HG03442 (cell line): Measurements from ENCODE around the gene HABP4.

Experiments used
- ATAC-seq: cut with Tn5 transposase; IDR thresholded peaks from one replicate; pipeline ENCODE4 v1.9.1; 2021; ENCODE audit warnings: mild to moderate bottlenecking, moderate library complexity; ENCODE audit not compliant: unreplicated experiment

The HABP4 gene

GRCh38 chr9:96514108-96514799 is 64.3 kb downstream of the HABP4 start:
- ATAC-seq, result no peak

GRCh38 chr9:96514800-96515158 is 64.8 kb downstream of the HABP4 start:
- no peak for ATAC-seq

GRCh38 chr9:96515621-96516470 is 65.9 kb downstream of the HABP4 start:
- ATAC-seq, result no peak

GRCh38 chr9:96519095-96519494 is 69.1 kb downstream of the HABP4 start:
- ATAC-seq, result no peak

- ATAC-seq, result no peak
Measured at GRCh38 chr9:96519787-96520186, 69.8 kb downstream of the HABP4 start.

- ATAC-seq, result no peak
Measured at GRCh38 chr9:96522366-96522765, 72.4 kb downstream of the HABP4 start.

GRCh38 chr9:96523374-96523773 is 73.4 kb downstream of the HABP4 start:
- ATAC-seq, result no peak

- no peak for ATAC-seq
Measured at GRCh38 chr9:96524045-96524444, 74.1 kb downstream of the HABP4 start.

GRCh38 chr9:96524764-96525163 is 74.8 kb downstream of the HABP4 start:
- no peak for ATAC-seq

- ATAC-seq, result no peak
Measured at GRCh38 chr9:96532173-96532572, 82.2 kb downstream of the HABP4 start.

- no peak for ATAC-seq
Measured at GRCh38 chr9:96540106-96540505, 90.1 kb downstream of the HABP4 start.
